H54 (cell line): ENCODE measurements around the gene RSAD2.
A peak's percentile ranks its signal among the peaks of the same experiment; 100 is the strongest.
"Not testable (repeated sequence)": the region's sequence is repeated elsewhere in the genome, so short reads cannot be mapped to it uniquely, and the experiment has no call there.

ENCODE experiments used
- DNase-seq: peaks from one replicate; pipeline ENCODE4 v3.0.0; 2011; ENCODE audit warnings: low spot score, mixed read lengths; ENCODE audit not compliant: insufficient read length
- FAIRE-seq: peaks from 3 replicates; lab custom pipeline; 2011; peaks lifted over from hg19 to GRCh38; lab: Jason Lieb, UNC
- POLR2A ChIP-seq: IDR thresholded peaks from 2 replicates; pipeline ENCODE4 v1.6.1; 2011; ENCODE audit warnings: low read depth, mild to moderate bottlenecking, low read length

RSAD2 gene

DNA sequence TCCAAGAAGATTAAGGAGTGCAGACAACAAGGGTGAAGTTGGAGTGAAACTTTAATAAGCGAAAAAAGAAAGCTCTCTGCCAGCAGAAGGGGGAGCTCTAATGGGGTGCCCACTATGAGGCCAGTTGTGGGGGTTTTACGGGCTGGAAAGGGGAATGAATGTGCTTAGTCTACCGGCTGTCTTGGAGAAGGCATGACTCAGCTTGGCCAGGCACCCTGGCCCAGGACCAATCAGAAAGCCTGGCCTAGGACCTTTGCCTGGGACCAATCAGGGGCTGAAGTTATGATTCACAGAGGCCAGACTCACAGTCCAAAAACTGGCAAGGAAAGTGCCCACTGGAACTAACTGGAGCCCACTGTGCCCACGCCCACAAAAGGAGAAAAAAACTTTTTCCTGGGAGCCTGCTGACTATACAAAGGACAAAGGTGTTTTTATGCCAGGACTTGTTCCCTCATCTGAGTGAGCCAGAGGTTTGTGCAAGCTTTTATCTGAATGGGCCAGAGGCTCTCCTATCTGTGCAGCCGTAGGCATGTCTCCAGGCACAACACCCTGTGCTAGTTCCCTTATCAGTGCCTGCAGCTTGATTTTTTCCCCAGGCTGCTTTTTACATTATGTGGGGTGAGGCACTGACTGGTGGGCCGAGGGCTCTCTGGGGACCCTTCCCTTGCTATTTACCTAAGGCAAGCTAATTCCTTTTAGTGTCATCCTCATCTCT, 30.5 kb upstream of the RSAD2 start:
- no peak for TF ChIP-seq POLR2A
- FAIRE-seq = no peak
- DNase-seq = no peak

DNA sequence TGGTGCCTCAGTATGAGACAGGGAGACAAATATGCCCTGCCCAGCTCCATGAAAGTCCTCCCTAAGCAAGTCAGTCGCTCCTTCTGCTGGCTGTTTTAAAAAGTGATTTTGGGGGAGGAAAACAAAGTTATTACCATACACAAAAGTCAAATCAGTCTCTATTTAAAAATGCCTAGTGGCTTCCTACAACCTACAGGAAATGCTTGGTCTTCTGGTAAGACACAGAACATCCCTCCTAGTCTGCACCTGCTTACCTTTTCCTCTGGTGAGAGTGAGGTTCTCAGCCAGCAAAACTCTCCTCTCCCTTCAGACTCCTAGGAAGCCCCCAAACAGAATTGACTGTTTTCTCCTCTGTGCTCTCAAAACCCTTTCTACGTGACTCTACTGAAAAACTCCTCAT, 25.4 kb upstream of the RSAD2 start:
- FAIRE-seq = no peak
- TF ChIP-seq POLR2A = no peak

DNA sequence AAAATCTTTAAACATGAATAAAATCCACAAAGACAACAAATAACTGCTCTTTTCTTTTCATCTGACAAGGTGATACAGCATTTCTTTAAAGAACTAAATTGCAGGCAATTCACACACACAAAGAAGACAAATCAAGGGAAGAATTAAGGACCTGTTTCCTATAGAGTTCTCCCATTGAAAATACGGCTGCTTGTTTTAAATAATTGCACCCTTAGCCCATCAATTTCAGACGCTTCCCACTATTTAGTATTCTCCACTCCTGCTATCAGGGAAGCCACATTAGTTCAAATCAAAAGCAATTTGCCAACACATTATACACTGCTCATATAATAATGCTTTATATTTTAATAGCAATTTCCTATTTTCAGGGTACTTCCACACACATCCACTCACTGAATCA, 23.2 kb upstream of the RSAD2 start:
- FAIRE-seq = no peak
- TF ChIP-seq POLR2A = no peak

More for the DNA sequence above, 25.4 kb upstream of the RSAD2 start:
- no peak for DNase-seq

DNA sequence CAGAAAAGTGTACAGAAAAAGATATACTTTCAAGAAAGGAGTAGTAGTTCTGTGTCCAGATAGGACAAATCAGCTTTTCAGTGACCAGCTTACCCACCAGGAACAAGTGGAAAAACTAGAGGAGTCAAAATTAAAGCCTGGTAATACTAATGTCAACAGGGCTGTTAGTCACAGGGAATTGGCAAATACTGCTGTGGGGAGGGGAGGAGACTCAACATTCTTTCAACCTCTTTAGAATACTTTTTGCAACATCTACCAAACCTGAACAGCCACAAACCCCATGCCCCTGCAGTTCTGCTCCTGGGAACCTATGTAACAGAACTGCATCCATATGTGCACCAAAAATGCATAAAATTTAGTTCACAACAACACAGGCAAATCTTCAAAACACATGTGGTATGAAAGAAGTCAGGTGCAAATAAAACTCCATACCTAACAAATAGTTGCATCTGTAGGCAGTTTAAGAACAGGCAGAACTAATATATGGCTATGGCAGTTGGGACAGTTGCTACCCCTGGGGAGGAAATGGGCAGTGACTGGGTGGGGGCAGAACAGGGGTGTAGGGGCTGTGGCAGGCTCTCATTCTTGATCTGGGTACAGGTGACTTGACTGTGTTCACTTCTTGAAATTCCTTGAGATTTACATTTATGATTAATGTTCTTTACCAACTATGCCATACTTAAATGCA, 21.6 kb upstream of the RSAD2 start:
- FAIRE-seq (no peak), DNase-seq (no peak)
- no peak for TF ChIP-seq POLR2A

More for the DNA sequence above, 23.2 kb upstream of the RSAD2 start:
- DNase-seq = no peak

DNA sequence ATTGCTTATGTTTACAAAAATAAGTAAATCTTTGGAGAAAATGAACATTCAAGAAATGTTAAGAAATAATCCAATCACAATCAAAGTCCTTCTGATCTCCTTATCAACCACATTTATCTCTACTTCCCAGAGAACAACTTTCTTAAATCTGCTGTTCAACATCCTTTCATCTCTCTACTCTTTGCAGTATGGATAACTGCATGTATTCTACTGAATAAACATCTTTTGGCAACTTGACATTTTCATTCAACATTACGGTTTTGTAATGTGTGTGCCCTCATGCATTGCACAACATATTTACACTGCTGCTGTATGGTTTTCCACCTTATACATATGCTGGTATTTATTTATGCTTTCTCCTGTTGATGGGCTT, 21.0 kb upstream of the RSAD2 start:
- DNase-seq (no peak), FAIRE-seq (no peak)
- no peak for TF ChIP-seq POLR2A

DNA sequence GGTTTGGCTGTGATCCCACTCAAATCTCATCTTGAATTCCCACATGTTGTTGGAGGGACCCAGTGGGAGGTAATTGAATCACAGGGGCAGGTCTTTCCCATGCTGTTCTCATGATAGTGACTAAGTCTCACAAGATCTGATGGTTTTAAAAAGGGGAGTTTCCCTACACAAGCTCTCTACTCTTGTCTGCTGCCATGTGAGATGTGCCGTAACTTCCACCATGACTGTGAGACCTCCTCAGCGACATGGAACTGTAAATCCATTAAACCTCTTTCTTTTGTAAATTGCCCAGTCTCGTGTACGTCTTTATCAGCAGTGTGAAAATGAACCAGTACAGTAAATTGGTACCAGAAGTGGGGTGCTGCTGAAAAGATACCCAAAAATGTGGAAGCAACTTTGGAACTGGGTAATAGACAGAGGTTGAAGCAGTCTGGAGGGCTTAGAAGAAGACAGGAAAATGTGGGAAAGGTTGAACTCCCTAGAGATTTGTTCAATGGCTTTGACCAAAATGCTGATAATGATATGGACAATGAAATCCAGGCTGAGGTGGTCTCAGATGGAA, 19.0 kb upstream of the RSAD2 start:
- not testable (repeated sequence) for DNase-seq, FAIRE-seq

DNA sequence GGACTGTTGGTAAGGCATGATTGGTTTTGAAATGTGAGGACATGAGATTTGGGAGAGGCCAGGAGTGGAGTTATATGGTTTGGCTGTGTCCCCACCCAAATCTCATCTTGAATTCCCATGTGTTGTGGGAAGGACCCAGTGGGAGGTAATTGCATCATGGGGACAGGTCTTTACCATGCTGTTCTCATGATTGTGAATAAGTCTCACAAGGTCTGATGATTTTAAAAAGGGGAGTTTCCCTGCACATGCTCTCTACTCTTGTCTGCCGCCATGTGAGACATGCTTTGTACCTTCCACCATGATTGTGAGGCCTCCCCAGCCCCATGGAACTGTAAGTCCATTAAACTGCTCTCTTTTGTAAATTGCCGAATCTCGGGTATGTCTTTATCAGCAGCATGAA, 17.3 kb upstream of the RSAD2 start:
- TF ChIP-seq POLR2A = no peak
- FAIRE-seq (no peak), DNase-seq (no peak)

DNA sequence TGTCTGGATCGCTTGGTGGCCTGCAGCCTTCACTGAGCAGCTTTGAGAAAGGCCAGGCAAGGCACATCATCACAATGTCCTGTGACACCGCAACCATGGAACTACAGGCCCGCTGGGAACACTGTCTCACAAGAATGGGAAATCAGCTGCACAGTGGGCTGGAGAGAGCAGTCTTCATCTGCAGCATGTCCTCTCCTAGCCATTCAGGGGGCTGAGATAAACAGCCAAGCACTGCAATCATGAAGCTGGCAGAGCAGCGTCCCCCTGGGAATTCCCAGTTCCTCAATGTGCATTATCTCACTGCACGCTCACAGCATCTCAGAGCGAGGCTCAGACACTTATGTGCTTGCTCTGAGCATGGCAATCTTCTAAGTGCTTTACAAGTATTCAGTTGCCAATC, 13.8 kb upstream of the RSAD2 start:
- DNase-seq (no peak), FAIRE-seq (no peak)
- no peak for TF ChIP-seq POLR2A

DNA sequence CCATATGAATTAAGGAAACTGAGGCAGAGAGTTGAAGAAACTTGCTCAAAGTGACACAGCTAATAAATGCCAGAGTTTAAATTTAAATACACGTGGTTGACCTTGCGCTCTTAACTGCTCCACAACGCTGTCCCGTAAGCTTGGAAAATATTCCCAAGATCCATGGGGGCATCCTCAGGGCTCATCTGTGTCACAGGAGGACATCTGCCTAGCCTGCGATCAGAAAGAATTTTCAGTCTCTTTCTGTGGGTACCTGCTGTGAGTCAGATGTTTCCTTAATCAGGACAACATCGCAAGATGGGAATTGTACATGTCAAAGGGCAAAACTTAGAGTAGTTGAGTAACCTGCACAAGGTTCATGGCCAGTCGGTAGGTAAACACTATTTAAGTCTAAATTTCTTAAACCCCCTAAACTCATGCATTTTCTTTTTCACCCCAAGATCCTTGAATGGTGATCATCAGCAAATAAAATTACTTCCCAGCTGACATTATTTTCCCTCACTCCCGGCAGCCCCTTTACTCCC, 13.3 kb upstream of the RSAD2 start:
- no peak for FAIRE-seq
- TF ChIP-seq POLR2A = no peak
- no peak for DNase-seq

DNA sequence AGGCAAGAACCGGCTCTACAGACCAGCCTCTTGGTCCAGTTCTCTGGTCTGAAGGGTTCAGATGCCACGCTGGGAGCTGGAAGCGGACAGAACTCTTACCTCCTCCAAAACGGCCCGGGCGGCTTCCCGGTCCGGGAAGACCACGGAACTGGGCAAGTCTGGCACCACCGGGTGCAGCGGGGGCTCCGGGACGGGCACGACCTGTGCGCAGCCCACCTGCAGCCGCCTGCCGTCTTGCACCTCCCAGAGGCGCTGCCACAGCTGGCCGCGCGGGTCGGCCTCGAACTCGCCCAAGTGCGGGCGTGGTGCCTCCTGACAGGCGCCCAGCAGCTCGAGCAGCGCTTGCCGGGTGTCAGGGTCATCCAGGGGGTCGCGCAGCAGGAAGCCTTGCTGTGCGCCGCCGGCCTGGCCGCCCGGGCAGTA, 12.6 kb upstream of the RSAD2 start:
- FAIRE-seq (no peak), DNase-seq (no peak)
- TF ChIP-seq POLR2A = no peak

DNA sequence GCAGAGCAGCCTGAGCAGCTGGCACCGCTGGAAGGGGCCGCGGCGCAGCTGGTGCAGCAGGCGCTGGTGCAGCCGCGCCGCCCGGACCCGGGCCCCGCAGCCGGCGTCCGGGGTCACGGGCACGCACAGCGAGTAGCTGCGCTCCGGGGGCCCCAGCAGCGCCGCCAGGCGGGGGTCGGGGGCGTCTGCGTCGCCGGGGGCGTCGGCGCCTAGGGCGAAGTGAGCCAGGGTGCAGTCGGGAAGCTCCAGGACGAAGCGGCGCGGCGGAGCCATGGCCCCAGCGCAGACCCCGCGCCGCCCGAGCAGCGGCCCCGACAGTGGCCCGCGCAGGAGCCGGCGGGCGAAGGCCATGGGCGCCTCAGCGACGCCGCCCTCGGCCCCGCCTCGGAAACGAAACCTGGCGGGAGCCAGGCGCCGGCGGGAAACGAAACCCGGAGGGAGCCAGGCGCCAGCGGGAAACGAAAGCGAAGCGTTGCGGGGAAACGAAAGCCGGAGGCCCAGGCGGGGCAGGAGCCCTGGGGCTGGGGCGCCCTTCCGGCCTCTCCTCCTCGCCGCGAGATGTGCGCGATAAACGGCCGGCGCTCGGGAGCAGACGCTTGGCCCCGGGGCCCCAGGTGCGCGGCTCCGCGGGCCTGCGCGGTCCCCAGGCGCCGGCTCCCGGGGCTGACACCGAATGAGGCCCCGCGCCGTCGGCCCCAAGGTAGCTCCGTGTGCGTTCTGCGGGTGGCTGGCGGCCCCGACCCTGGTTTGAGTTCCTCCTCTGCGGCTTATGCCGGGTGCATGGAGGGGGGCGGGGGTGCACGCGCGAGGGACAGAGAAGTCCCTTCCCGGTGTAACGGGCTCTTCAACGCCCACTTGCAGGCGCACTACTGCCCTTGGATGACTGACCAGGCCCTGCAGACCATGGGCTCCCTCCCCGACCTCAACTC, 12.0 kb upstream of the RSAD2 start, which contains the start of gene CMPK2:
Gene CMPK2 (minus strand): TSS at position 562 of the 929 bp plus-strand sequence. CDS start 211 bp downstream, at position 351.
- TF ChIP-seq POLR2A = no peak
- DNase-seq (peak; percentile 34), FAIRE-seq (no peak)

DNA sequence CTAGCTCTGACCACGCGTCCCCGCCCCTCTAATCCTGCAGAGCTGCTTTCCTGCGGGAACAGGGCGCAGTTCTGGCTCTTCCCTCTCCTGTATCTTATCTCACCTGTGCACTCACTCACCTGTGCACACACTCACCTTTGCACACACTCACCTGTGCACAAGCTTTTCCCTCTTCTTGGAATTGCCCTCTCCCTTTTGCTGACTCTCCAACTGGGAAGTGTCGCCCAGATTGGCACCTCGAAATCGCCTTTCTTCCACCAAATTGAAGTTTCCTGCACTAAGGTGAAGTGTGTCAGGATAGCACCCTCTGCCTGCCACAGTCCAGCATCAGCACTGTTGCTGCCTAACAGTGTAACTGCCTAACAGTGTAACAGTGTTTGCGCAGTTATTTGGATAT, 11.3 kb upstream of the RSAD2 start:
- FAIRE-seq (no peak), DNase-seq (no peak)
- TF ChIP-seq POLR2A = no peak

DNA sequence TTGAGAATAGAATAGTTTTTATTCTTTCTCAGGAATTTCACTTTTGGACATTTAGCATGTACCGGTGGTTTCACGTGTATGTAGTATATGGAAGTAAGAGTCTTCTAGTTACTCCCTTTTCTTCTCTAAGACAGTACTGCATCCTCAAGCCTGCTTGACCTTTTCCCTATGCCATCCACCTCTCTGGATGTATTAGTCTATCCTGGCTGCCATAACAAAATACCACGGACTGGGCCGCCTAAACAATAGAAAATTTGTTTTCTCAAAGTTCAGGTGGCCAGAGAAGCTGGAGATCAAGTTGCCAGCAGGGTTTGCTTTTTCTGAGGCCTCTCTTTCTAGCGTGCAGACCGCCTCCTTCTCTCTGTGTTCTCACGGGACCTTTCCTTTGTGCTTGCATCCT, 10.6 kb upstream of the RSAD2 start:
- FAIRE-seq = no peak
- TF ChIP-seq POLR2A = no peak
- DNase-seq = no peak
